Astrocyte (in vitro differentiated cells and primary cell): ENCODE results near the gene KMT5C. TPM values are rescaled to one million over a fixed set of nuclear protein-coding genes. Genes with fewer than 3 reads are reported as not detected.
A peak's percentile ranks its signal among the peaks of the same experiment; 100 is the strongest.

Source experiments
- DNase-seq: peaks from one replicate; pipeline ENCODE4 v3.0.0-alpha.2; 2010; ENCODE audit warnings: low read depth
- FAIRE-seq: peaks from 2 replicates; lab custom pipeline; 2011; peaks lifted over from hg19 to GRCh38; lab: Jason Lieb, UNC
- H2AFZ ChIP-seq: 2 replicates; pipeline ENCODE4 v1.6.0; 2012; ENCODE audit warnings: low read depth, low read length, inconsistent platforms
- H3K27ac ChIP-seq: 2 replicates; pipeline ENCODE4 v1.5.1; 2011; ENCODE audit warnings: low read depth, low read length, inconsistent platforms
- H3K27me3 ChIP-seq: 2 replicates; pipeline ENCODE4 v1.6.0; 2011; ENCODE audit warnings: low read length, inconsistent platforms; ENCODE audit not compliant: insufficient read depth
- H3K36me3 ChIP-seq: 2 replicates; pipeline ENCODE4 v1.5.1; 2011; ENCODE audit warnings: low read length, inconsistent platforms; ENCODE audit not compliant: insufficient read depth
- H3K4me1 ChIP-seq: 2 replicates; pipeline ENCODE4 v1.5.1; 2011; ENCODE audit warnings: low read length, inconsistent platforms; ENCODE audit not compliant: insufficient read depth
- H3K4me2 ChIP-seq: 2 replicates; pipeline ENCODE4 v1.6.0; 2012; ENCODE audit warnings: low read length, inconsistent platforms
- H3K4me3 ChIP-seq: 2 replicates; pipeline ENCODE4 v1.5.1; 2011; ENCODE audit warnings: low read depth, mild to moderate bottlenecking, low read length, inconsistent platforms; ENCODE audit not compliant: insufficient read depth
- H3K79me2 ChIP-seq: 2 replicates; pipeline ENCODE4 v1.6.0; 2012; ENCODE audit warnings: mild to moderate bottlenecking, low read length, inconsistent platforms; ENCODE audit not compliant: insufficient read depth
- H3K9ac ChIP-seq: 2 replicates; pipeline ENCODE4 v1.6.0; 2012; ENCODE audit warnings: mild to moderate bottlenecking, low read length, inconsistent platforms
- H3K9me3 ChIP-seq: 2 replicates; pipeline ENCODE4 v1.5.1; 2012; ENCODE audit warnings: low read depth, mild to moderate bottlenecking, low read length, inconsistent platforms; ENCODE audit not compliant: insufficient read depth
- H4K20me1 ChIP-seq: 2 replicates; pipeline ENCODE4 v1.6.0; 2012; ENCODE audit warnings: low read length, inconsistent platforms; ENCODE audit not compliant: insufficient read depth
- H3K27ac Mint-ChIP-seq: one replicate; pipeline ENCODE4 v1.8.0; 2021; ENCODE audit warnings: mild to moderate bottlenecking, mixed read lengths; ENCODE audit not compliant: unreplicated experiment
- H3K27me3 Mint-ChIP-seq: one replicate; pipeline ENCODE4 v1.8.0; 2021; ENCODE audit warnings: low read depth, mixed read lengths; ENCODE audit not compliant: unreplicated experiment
- H3K36me3 Mint-ChIP-seq: one replicate; pipeline ENCODE4 v1.8.0; 2021; ENCODE audit warnings: low read depth, mixed read lengths; ENCODE audit not compliant: unreplicated experiment
- H3K4me1 Mint-ChIP-seq: one replicate; pipeline ENCODE4 v1.8.0; 2021; ENCODE audit warnings: low read depth, mixed read lengths; ENCODE audit not compliant: unreplicated experiment
- H3K4me3 Mint-ChIP-seq: one replicate; pipeline ENCODE4 v1.8.0; 2021; ENCODE audit warnings: mild to moderate bottlenecking, moderate library complexity, mixed read lengths; ENCODE audit not compliant: unreplicated experiment
- H3K9me3 Mint-ChIP-seq: one replicate; pipeline ENCODE4 v1.8.0; 2021; ENCODE audit warnings: mild to moderate bottlenecking, mixed read lengths; ENCODE audit not compliant: unreplicated experiment
- EZH2 ChIP-seq: IDR thresholded peaks from 2 replicates; pipeline ENCODE4 v1.6.1; 2012; ENCODE audit warnings: mild to moderate bottlenecking, low read length, inconsistent platforms; ENCODE audit not compliant: insufficient read depth
- total RNA-seq: library from RNA; stranded (reverse); gene quantifications from 2 replicates; pipeline ENCODE4 v1.2.1, GENCODE V29; 2021
- TF ChIP-seq, protein P1 (sequence below): IDR thresholded peaks from 2 replicates; pipeline ENCODE4 v1.5.1; 2011; ENCODE audit warnings: low read depth, mild to moderate bottlenecking, inconsistent platforms, low read length, moderate library complexity; ENCODE audit not compliant: insufficient read depth

KMT5C gene
- total RNA-seq, 1 donor from 2014 or later, result 14.6 TPM

DNA sequence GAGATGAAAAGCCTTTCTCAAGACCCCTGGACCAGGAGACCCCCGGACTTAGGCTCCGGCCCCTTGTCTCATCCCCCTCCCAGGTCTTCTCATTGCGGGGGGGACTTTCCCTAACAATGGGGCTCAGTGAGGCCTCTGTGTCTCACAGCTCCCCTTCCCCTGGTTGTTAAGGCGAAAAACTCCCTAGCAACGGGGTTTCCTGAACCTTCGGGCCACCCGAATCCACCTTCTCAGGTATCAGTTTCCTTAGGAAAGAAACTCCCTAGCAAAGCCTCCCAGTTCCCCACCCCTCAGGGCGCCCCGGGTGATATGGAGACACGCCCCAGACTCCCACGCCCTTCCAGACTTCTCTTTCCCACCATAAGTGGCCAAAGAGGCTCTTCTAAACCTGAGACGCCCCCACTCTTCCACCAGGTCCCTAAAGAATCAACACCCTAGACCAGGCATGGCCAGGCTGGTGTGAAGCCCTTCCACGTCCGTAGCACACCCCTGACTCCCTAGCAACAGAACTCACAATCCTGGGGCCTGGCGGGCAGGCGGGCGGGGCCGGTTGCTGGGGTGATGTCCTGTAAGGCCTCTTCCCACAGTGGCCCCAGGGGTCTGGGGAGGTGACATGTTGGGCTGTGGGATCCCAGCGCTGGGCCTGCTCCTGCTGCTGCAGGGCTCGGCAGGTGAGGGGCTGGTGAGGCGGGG is 36.7 kb downstream of the KMT5C start, which contains the start of gene TMEM190:
Gene TMEM190, plus strand, starts transcription at position 586 of the 693 bp plus-strand sequence. Its CDS starts 28 bp downstream, at position 614.
- no peak within 1 kb of the TSS for H3K4me2 ChIP-seq
- no peaks in the 10 kb centered on the region for H3K9me3 Mint-ChIP-seq
- H3K9ac ChIP-seq, result no peak within 1 kb of the TSS
- H3K27me3 Mint-ChIP-seq, result peaks cover 2% of the 10 kb centered on the region
- peaks cover 3% of the 10 kb centered on the region for H3K36me3 Mint-ChIP-seq
- H2AFZ ChIP-seq, result no peak within 1 kb of the TSS
- peaks cover 42% of the 10 kb centered on the region for H3K4me1 ChIP-seq
- H3K79me2 ChIP-seq, result no peaks in the 10 kb centered on the region
- peaks cover 21% of the 10 kb centered on the region for H3K4me1 Mint-ChIP-seq
- DNase-seq, result no peak
- H3K27ac ChIP-seq, result no peak within 1 kb of the TSS
- H3K27ac Mint-ChIP-seq, result peak within 1 kb of the TSS; percentile 85
- H3K4me3 ChIP-seq, result no peak within 1 kb of the TSS
- no peak for FAIRE-seq
- H4K20me1 ChIP-seq, result no peaks in the 10 kb centered on the region
- H3K27me3 ChIP-seq, result no peaks in the 10 kb centered on the region
- H3K36me3 ChIP-seq, result no peaks in the 10 kb centered on the region
- TF ChIP-seq, protein P1, sequence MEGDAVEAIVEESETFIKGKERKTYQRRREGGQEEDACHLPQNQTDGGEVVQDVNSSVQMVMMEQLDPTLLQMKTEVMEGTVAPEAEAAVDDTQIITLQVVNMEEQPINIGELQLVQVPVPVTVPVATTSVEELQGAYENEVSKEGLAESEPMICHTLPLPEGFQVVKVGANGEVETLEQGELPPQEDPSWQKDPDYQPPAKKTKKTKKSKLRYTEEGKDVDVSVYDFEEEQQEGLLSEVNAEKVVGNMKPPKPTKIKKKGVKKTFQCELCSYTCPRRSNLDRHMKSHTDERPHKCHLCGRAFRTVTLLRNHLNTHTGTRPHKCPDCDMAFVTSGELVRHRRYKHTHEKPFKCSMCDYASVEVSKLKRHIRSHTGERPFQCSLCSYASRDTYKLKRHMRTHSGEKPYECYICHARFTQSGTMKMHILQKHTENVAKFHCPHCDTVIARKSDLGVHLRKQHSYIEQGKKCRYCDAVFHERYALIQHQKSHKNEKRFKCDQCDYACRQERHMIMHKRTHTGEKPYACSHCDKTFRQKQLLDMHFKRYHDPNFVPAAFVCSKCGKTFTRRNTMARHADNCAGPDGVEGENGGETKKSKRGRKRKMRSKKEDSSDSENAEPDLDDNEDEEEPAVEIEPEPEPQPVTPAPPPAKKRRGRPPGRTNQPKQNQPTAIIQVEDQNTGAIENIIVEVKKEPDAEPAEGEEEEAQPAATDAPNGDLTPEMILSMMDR, result no peak
- no peak for TF ChIP-seq EZH2
- H3K9me3 ChIP-seq, result no peaks in the 10 kb centered on the region
- peak within 1 kb of the TSS; percentile 50 for H3K4me3 Mint-ChIP-seq

DNA sequence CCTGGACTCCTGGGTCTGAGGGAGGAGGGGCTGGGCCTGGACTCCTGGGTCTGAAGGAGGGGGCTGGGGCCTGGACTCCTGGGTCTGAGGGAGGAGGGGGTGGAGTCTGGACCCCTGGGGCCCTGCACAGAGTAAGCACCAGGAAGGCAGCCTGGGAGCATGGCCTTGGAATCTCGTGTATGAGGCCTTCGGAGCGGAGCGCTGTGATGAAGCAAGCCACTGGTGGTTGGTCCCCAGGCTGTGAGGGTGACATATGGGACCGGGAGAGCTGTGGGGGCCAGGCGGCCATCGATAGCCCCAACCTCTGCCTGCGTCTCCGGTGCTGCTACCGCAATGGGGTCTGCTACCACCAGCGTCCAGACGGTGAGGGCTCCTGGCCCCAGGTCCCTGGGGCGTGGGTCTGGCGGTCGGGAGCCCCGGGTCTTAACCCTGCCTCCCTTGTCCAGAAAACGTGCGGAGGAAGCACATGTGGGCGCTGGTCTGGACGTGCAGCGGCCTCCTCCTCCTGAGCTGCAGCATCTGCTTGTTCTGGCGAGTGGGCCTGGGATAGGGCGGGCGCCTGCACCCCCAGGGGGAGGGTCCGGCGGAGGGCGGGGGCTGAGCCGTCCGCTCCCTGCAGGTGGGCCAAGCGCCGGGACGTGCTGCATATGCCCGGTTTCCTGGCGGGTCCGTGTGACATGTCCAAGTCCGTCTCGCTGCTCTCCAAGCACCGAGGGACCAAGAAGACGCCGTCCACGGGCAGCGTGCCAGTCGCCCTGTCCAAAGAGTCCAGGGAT is 37.9 kb downstream of the KMT5C start:
- no peak overlapping the region for H2AFZ ChIP-seq
- H3K27me3 ChIP-seq, result no peaks in the 10 kb centered on the region
- H3K9me3 ChIP-seq, result no peaks in the 10 kb centered on the region
- H3K79me2 ChIP-seq, result no peaks in the 10 kb centered on the region
- H3K27ac Mint-ChIP-seq, result no peak overlapping the region
- H3K4me2 ChIP-seq, result no peak overlapping the region
- no peak overlapping the region for H3K27ac ChIP-seq
- H3K36me3 ChIP-seq, result no peaks in the 10 kb centered on the region
- no peak for FAIRE-seq
- peaks cover 33% of the 10 kb centered on the region for H3K4me1 ChIP-seq
- H3K27me3 Mint-ChIP-seq, result peaks cover 2% of the 10 kb centered on the region
- no peaks in the 10 kb centered on the region for H4K20me1 ChIP-seq
- TF ChIP-seq, protein P1, result no peak
- no peak for TF ChIP-seq EZH2
- H3K36me3 Mint-ChIP-seq, result peaks cover 6% of the 10 kb centered on the region
- H3K4me3 Mint-ChIP-seq, result no peak overlapping the region
- H3K4me3 ChIP-seq, result no peak overlapping the region
- no peak for DNase-seq
- peaks cover 2% of the 10 kb centered on the region for H3K9me3 Mint-ChIP-seq
- no peak overlapping the region for H3K9ac ChIP-seq
- H3K4me1 Mint-ChIP-seq, result peaks cover 17% of the 10 kb centered on the region
